Measurements from ENCODE around the gene GBP1.

GRCh38 chr1:89041721-89042120 is 23.3 kb downstream of the GBP1 start:
- TF ChIP-seq CTCF (conservative IDR thresholded peaks at IDR 0.05) = no peak
- no peak for TF ChIP-seq ZFX (IDR thresholded peaks at IDR 0.05)

All from C4-2B (cell line).